Measurements from ENCODE around the gene ZNF888. TPM values are rescaled to one million over a fixed set of nuclear protein-coding genes. Genes with fewer than 3 reads are reported as not detected.
"Not testable (repeated sequence)": the region's sequence is repeated elsewhere in the genome, so short reads cannot be mapped to it uniquely, and the experiment has no call there.

Gene ZNF888
- total and polyA plus RNA-seq, 2 experiments from 2014 or later: 2.3 to 8.3 TPM

- not testable (repeated sequence) for H3K9me2 ChIP-seq (ENCODE audit: insufficient read depth); H4K20me1 ChIP-seq (replicated peaks; ENCODE audit: insufficient read depth); H3K79me2 ChIP-seq (replicated peaks; ENCODE audit: insufficient read depth); H2AFZ ChIP-seq; ATAC-seq; H3K9me3 Mint-ChIP-seq; DNase-seq (ENCODE audit: low spot score); H3K36me3 Mint-ChIP-seq (ENCODE audit: low read depth); H3K4me3 Mint-ChIP-seq; H3K4me3 ChIP-seq; H3K27ac Mint-ChIP-seq; H3K27me3 Mint-ChIP-seq (ENCODE audit: insufficient read depth, low read depth, poor library complexity); H3K4me2 ChIP-seq; H3K4me1 ChIP-seq (ENCODE audit: insufficient read depth); H3K4me1 Mint-ChIP-seq; H3K27ac ChIP-seq (ENCODE audit: low read depth); H3F3A ChIP-seq (replicated peaks; ENCODE audit: low read depth); H3K27me3 ChIP-seq (ENCODE audit: insufficient read depth); H3K36me3 ChIP-seq (ENCODE audit: insufficient read depth)
Observed at GRCh38 chr19:52872996-52873395, 50.2 kb downstream of the ZNF888 start.

- DNase-seq (ENCODE audit: low spot score): no peak
- H3K27ac ChIP-seq (ENCODE audit: low read depth): no peak overlapping the region
- TF ChIP-seq EZH2phosphoT487 (IDR thresholded peaks at IDR 0.05; ENCODE audit: unreplicated experiment): no peak
- no peaks in the 10 kb centered on the region for H3K4me1 ChIP-seq (ENCODE audit: insufficient read depth)
- H4K20me1 ChIP-seq (replicated peaks; ENCODE audit: insufficient read depth): peaks cover 4% of the 10 kb centered on the region
- no peak overlapping the region for H3K4me2 ChIP-seq
- no peak for ATAC-seq
- no peaks in the 10 kb centered on the region for H3K27me3 ChIP-seq (ENCODE audit: insufficient read depth)
- Mint-ChIP-seq H3K9me3 (no peaks in the 10 kb centered on the region), H3K27me3 (ENCODE audit: insufficient read depth, low read depth, poor library complexity) (no peaks in the 10 kb centered on the region), H3K27ac (no peak overlapping the region), H3K4me1 (0 out of 3 replicates have a peak, but pooled peaks cover 2% of the 10 kb centered on the region), H3K36me3 (ENCODE audit: low read depth) (peaks cover 4% of the 10 kb centered on the region; the same call in 1 of the 3 replicates), H3K4me3 (no peak overlapping the region)
- H3K9me2 ChIP-seq (ENCODE audit: insufficient read depth): no peaks in the 10 kb centered on the region
- H3F3A ChIP-seq (replicated peaks; ENCODE audit: low read depth): no peaks in the 10 kb centered on the region
- no peaks in the 10 kb centered on the region for H3K79me2 ChIP-seq (replicated peaks; ENCODE audit: insufficient read depth)
- H2AFZ ChIP-seq: no peak overlapping the region
- H3K4me3 ChIP-seq: no peak overlapping the region
- no peaks in the 10 kb centered on the region for H3K36me3 ChIP-seq (ENCODE audit: insufficient read depth)
Observed at GRCh38 chr19:52871466-52871865, 51.8 kb downstream of the ZNF888 start.

GRCh38 chr19:52868031-52868430, 55.2 kb downstream of the ZNF888 start:
- H3K4me3 Mint-ChIP-seq; H3K27me3 ChIP-seq (ENCODE audit: insufficient read depth); H3K4me1 Mint-ChIP-seq; H3K36me3 Mint-ChIP-seq (ENCODE audit: low read depth); DNase-seq (ENCODE audit: low spot score); H3K4me2 ChIP-seq; H3K79me2 ChIP-seq (replicated peaks; ENCODE audit: insufficient read depth); H3K27ac Mint-ChIP-seq; H3K36me3 ChIP-seq (ENCODE audit: insufficient read depth); H3F3A ChIP-seq (replicated peaks; ENCODE audit: low read depth); ATAC-seq; H3K4me1 ChIP-seq (ENCODE audit: insufficient read depth); H4K20me1 ChIP-seq (replicated peaks; ENCODE audit: insufficient read depth); H3K27me3 Mint-ChIP-seq (ENCODE audit: insufficient read depth, low read depth, poor library complexity); H3K9me2 ChIP-seq (ENCODE audit: insufficient read depth); H2AFZ ChIP-seq; H3K9me3 Mint-ChIP-seq; H3K4me3 ChIP-seq; H3K27ac ChIP-seq (ENCODE audit: low read depth): not testable (repeated sequence)

GRCh38 chr19:52857378-52858191, 65.6 kb downstream of the ZNF888 start, which contains the start of gene ZNF468:
ZNF468 (minus strand) TSS chr19:52857619; CDS start chr19:52854272, 3,347 bp downstream.
- H3K27me3 ChIP-seq (ENCODE audit: insufficient read depth): not testable (repeated sequence)

GRCh38 chr19:52856540-52857377, 66.5 kb downstream of the ZNF888 start:
- H3K27me3 Mint-ChIP-seq (ENCODE audit: insufficient read depth, low read depth, poor library complexity); H3K9me3 Mint-ChIP-seq; H4K20me1 ChIP-seq (replicated peaks; ENCODE audit: insufficient read depth); H3K36me3 ChIP-seq (ENCODE audit: insufficient read depth); H3K27ac ChIP-seq (ENCODE audit: low read depth); H3K79me2 ChIP-seq (replicated peaks; ENCODE audit: insufficient read depth); H3K27ac Mint-ChIP-seq; H3K27me3 ChIP-seq (ENCODE audit: insufficient read depth); H3K9me2 ChIP-seq (ENCODE audit: insufficient read depth); H3F3A ChIP-seq (replicated peaks; ENCODE audit: low read depth); H3K4me1 ChIP-seq (ENCODE audit: insufficient read depth); H3K4me1 Mint-ChIP-seq: not testable (repeated sequence)
- H2AFZ ChIP-seq: peak overlapping the region; percentile 96
- H3K4me3 Mint-ChIP-seq: peak overlapping the region; percentile 85
- H3K4me2 ChIP-seq: peak overlapping the region; percentile 89
- H3K36me3 Mint-ChIP-seq (ENCODE audit: low read depth): peaks cover 12% of the 10 kb centered on the region
- DNase-seq (ENCODE audit: low spot score): peak; percentile 20
- peak overlapping the region; percentile 96 for H3K4me3 ChIP-seq
- peak; percentile 70 for ATAC-seq

More at GRCh38 chr19:52857378-52858191, 65.6 kb downstream of the ZNF888 start, which contains the start of gene ZNF468:
- H3K4me3 ChIP-seq: peak within 1 kb of the TSS; percentile 96
- H3K4me2 ChIP-seq: peak within 1 kb of the TSS; percentile 89
- H2AFZ ChIP-seq: peak within 1 kb of the TSS; percentile 96
- H4K20me1 ChIP-seq (replicated peaks; ENCODE audit: insufficient read depth); H3K9me3 Mint-ChIP-seq; H3K4me1 Mint-ChIP-seq; H3K36me3 Mint-ChIP-seq (ENCODE audit: low read depth); H3K4me1 ChIP-seq (ENCODE audit: insufficient read depth); H3K27ac Mint-ChIP-seq; H3K9me2 ChIP-seq (ENCODE audit: insufficient read depth); H3K79me2 ChIP-seq (replicated peaks; ENCODE audit: insufficient read depth); H3K36me3 ChIP-seq (ENCODE audit: insufficient read depth); H3K27me3 Mint-ChIP-seq (ENCODE audit: insufficient read depth, low read depth, poor library complexity); H3F3A ChIP-seq (replicated peaks; ENCODE audit: low read depth): not testable (repeated sequence)
- peak; percentile 98 for ATAC-seq
- peak within 1 kb of the TSS; percentile 85 for H3K4me3 Mint-ChIP-seq
- TF ChIP-seq POLR2AphosphoS5 (IDR thresholded peaks at IDR 0.05; ENCODE audit: low read depth): peak; percentile 78
- H3K27ac ChIP-seq (ENCODE audit: low read depth): peak within 1 kb of the TSS; percentile 83; the same call in 1 of the 2 replicates
- DNase-seq (ENCODE audit: low spot score): peak; percentile 83

All from GM23338 (cell line).